Smooth muscle cell (in vitro differentiated cells): ENCODE measurements around the gene ASTN2. TPM values are rescaled to one million over a fixed set of nuclear protein-coding genes. Genes with fewer than 3 reads are reported as not detected.

Experiments used
- DNase-seq: peaks from one replicate; lab custom pipeline; 2025; ENCODE audit not compliant: unreplicated experiment; lab: John Stamatoyannopoulos, UW
- H2AFZ ChIP-seq: fragments of 200-600 bp; sonication (generic); 2 replicates; pipeline ENCODE4 v1.6.0; 2016; ENCODE audit warnings: antibody characterized with exemption, low read depth, mild to moderate bottlenecking
- H3F3A ChIP-seq: fragments of 200-600 bp; sonication (generic); 2 replicates; pipeline ENCODE4 v1.6.0; 2017; ENCODE audit warnings: antibody characterized with exemption, low read depth
- H3K27ac ChIP-seq: fragments of 200-600 bp; sonication (generic); 2 replicates; pipeline ENCODE4 v1.5.1; 2016; ENCODE audit warnings: low read depth, mild to moderate bottlenecking
- H3K27me3 ChIP-seq: fragments of 200-600 bp; sonication (generic); 2 replicates; pipeline ENCODE4 v1.6.1; 2016; ENCODE audit warnings: low read depth, mild to moderate bottlenecking
- H3K36me3 ChIP-seq: fragments of 200-600 bp; sonication (generic); 2 replicates; pipeline ENCODE4 v1.5.1; 2016; ENCODE audit warnings: low read depth
- H3K4me1 ChIP-seq: fragments of 200-600 bp; sonication (generic); 2 replicates; pipeline ENCODE4 v1.5.1; 2016; ENCODE audit warnings: low read depth
- H3K4me2 ChIP-seq: fragments of 200-600 bp; sonication (generic); 2 replicates; pipeline ENCODE4 v1.6.0; 2016; ENCODE audit warnings: mild to moderate bottlenecking
- H3K4me3 ChIP-seq: fragments of 200-600 bp; sonication (generic); 2 replicates; pipeline ENCODE4 v1.5.1; 2016; ENCODE audit warnings: mild to moderate bottlenecking
- H3K79me2 ChIP-seq: fragments of 200-600 bp; sonication (generic); 2 replicates; pipeline ENCODE4 v1.6.0; 2016; ENCODE audit warnings: low read depth, mild to moderate bottlenecking
- H3K9ac ChIP-seq: fragments of 200-600 bp; sonication (generic); 2 replicates; pipeline ENCODE4 v1.6.0; 2016; ENCODE audit warnings: low read depth
- H3K9me3 ChIP-seq: fragments of 200-600 bp; sonication (generic); replicated peaks from 2 replicates; pipeline ENCODE4 v1.5.1; 2016; ENCODE audit warnings: low read depth
- H4K20me1 ChIP-seq: fragments of 200-600 bp; sonication (generic); 2 replicates; pipeline ENCODE4 v1.6.0; 2016; ENCODE audit warnings: low read depth
- CTCF ChIP-seq: fragments of 200-600 bp; sonication (generic); IDR thresholded peaks from 2 replicates; pipeline ENCODE4 v1.5.1; 2017; ENCODE audit warnings: borderline replicate concordance, mild to moderate bottlenecking, antibody characterized with exemption; ENCODE audit not compliant: insufficient read depth, poor library complexity, severe bottlenecking
- whole genome bisulfite sequencing: methylation state at CpG from one replicate; pipeline ENCODE4 v1.1.7; 2016; ENCODE audit warnings: low lambda C conversion rate; 5-methylcytosine and 5-hydroxymethylcytosine counted together
- polyA plus RNA-seq: library from polyadenylated mRNA; unstranded; fragments of >200 nt; fragmentation: Nextera tagmentation; extraction: Ambion mirVana; gene quantifications from 2 replicates; pipeline ENCODE4 v1.2.1, GENCODE V29; 2016
- total RNA-seq: library from RNA; depleted of rRNA; stranded (reverse); fragments of >200 nt; gene quantifications from 2 replicates; pipeline ENCODE4 v1.2.3, GENCODE V29; 2014

ASTN2 gene
- total and polyA plus RNA-seq, 2 experiments from 2014 or later: 6.5 to 6.7 TPM

- H2AFZ ChIP-seq: no peak overlapping the region
- no peak overlapping the region for H3K27ac ChIP-seq
- H3F3A ChIP-seq: no peaks in the 10 kb centered on the region
- H3K79me2 ChIP-seq: no peaks in the 10 kb centered on the region
- no peak overlapping the region for H3K4me2 ChIP-seq
- H3K4me3 ChIP-seq: no peak overlapping the region
- H3K9ac ChIP-seq: no peak overlapping the region
- no peaks in the 10 kb centered on the region for H3K4me1 ChIP-seq
- no peaks in the 10 kb centered on the region for H3K36me3 ChIP-seq
- H3K27me3 ChIP-seq: no peaks in the 10 kb centered on the region
- no peak for TF ChIP-seq CTCF
- H3K9me3 ChIP-seq: no peaks in the 10 kb centered on the region
- no peak for DNase-seq
- H4K20me1 ChIP-seq: no peaks in the 10 kb centered on the region
- 83% methylated on average over 1 of the region's 1 CpG for WGBS
These were observed 889.2 kb downstream of the ASTN2 start for GRCh38 chr9:116525611-116526010.

- TF ChIP-seq CTCF: no peak
- Histone ChIP-seq H3K27ac (no peak overlapping the region), H3F3A (no peaks in the 10 kb centered on the region), H4K20me1 (no peaks in the 10 kb centered on the region), H2AFZ (no peak overlapping the region), H3K79me2 (no peaks in the 10 kb centered on the region), H3K36me3 (no peaks in the 10 kb centered on the region), H3K27me3 (no peaks in the 10 kb centered on the region), H3K9ac (no peak overlapping the region), H3K9me3 (no peaks in the 10 kb centered on the region), H3K4me3 (no peak overlapping the region), H3K4me1 (no peaks in the 10 kb centered on the region), H3K4me2 (no peak overlapping the region)
- no peak for DNase-seq
- 100% methylated on average over 3 of the region's 3 CpGs for WGBS
These were observed 889.9 kb downstream of the ASTN2 start for GRCh38 chr9:116524778-116525470.

GRCh38 chr9:116520218-116520617, 894.6 kb downstream of the ASTN2 start:
- H3K9me3 ChIP-seq: peaks cover 12% of the 10 kb centered on the region
- H3K9ac ChIP-seq: no peak overlapping the region
- H3K4me2 ChIP-seq: no peak overlapping the region
- peaks cover 2% of the 10 kb centered on the region for H3K36me3 ChIP-seq
- no peaks in the 10 kb centered on the region for H3K79me2 ChIP-seq
- no peaks in the 10 kb centered on the region for H3K27me3 ChIP-seq
- no peak for DNase-seq
- no peaks in the 10 kb centered on the region for H4K20me1 ChIP-seq
- WGBS: 86% methylated on average over 2 of the region's 2 CpGs
- no peaks in the 10 kb centered on the region for H3F3A ChIP-seq
- no peak overlapping the region for H2AFZ ChIP-seq
- H3K27ac ChIP-seq: no peak overlapping the region
- H3K4me1 ChIP-seq: no peaks in the 10 kb centered on the region
- no peak overlapping the region for H3K4me3 ChIP-seq
- no peak for TF ChIP-seq CTCF

DNA sequence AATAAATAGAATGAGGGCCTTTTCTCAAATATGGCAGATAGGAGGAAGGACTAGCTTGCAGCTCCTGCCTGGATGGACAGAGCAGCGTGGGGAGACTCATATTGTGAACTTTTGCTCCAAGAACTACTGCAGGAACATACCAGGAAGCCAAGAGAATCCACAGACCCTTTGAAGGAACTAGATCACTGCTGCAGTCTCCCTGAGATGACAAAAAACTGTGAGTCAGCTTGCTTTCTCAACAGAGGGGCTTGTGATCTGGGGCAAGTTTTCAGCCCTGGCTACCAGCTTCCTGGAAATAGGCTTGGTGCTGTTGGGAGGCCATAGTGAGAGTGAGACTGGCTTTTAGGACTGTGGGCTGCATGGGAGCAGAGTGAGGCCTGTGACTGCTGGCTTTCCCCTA, 898.4 kb downstream of the ASTN2 start:
- no peak overlapping the region for H2AFZ ChIP-seq
- H3K4me1 ChIP-seq: no peaks in the 10 kb centered on the region
- 65% methylated on average over 1 of the region's 1 CpG for WGBS
- H3K4me3 ChIP-seq: no peak overlapping the region
- no peaks in the 10 kb centered on the region for H3K27me3 ChIP-seq
- H3K9me3 ChIP-seq: peaks cover 12% of the 10 kb centered on the region
- no peaks in the 10 kb centered on the region for H3F3A ChIP-seq
- H3K27ac ChIP-seq: no peak overlapping the region
- H3K4me2 ChIP-seq: no peak overlapping the region
- no peak for TF ChIP-seq CTCF
- H3K9ac ChIP-seq: no peak overlapping the region
- no peaks in the 10 kb centered on the region for H3K79me2 ChIP-seq
- no peak for DNase-seq
- H3K36me3 ChIP-seq: peaks cover 2% of the 10 kb centered on the region
- H4K20me1 ChIP-seq: no peaks in the 10 kb centered on the region
